ENCODE measurements around the gene CCDC71.

- no peak for TF ChIP-seq GATA2 (IDR thresholded peaks at IDR 0.05; ENCODE audit: low read depth, low read length)
- TF ChIP-seq GATA3 (IDR thresholded peaks at IDR 0.05; ENCODE audit: low read depth, low read length): no peak
Observed at GRCh38 chr3:49164983-49165720, 979 bp downstream of the CCDC71 start.
